ENCODE data around the gene FBXO11.
A peak's percentile ranks its signal among the peaks of the same experiment; 100 is the strongest.

FBXO11 gene

DNA sequence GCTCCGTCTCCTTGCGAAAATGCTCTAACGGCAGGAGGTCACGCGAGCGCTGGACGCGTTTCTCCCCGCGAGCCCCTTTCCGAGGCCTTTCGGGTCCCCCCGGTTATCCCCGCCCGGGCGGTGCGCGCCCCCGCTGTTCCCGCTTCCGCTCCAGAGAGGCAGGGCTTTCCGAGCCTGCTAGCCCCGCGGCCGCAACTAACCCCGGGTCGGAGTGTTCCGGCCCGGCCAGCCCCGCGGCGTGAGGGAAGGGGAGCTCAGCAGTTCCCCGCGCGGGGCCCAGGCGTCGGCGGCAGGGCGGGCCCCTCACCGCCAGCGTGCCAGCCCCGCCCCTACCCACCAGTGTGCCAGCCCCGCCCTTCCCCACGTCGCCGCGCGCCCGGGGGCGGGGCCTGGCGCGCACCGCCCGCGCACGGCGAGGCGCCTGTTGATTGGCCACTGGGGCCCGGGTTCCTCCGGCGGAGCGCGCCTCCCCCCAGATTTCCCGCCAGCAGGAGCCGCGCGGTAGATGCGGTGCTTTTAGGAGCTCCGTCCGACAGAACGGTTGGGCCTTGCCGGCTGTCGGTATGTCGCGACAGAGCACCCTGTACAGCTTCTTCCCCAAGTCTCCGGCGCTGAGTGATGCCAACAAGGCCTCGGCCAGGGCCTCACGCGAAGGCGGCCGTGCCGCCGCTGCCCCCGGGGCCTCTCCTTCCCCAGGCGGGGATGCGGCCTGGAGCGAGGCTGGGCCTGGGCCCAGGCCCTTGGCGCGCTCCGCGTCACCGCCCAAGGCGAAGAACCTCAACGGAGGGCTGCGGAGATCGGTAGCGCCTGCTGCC, 123.4 kb downstream of the FBXO11 start, which contains the start of gene MSH6:
Gene MSH6 (plus strand): TSS at position 475 of the 815 bp plus-strand sequence. CDS start 89 bp downstream, at position 564.
- peak; percentile 84 for DNase-seq

DNA sequence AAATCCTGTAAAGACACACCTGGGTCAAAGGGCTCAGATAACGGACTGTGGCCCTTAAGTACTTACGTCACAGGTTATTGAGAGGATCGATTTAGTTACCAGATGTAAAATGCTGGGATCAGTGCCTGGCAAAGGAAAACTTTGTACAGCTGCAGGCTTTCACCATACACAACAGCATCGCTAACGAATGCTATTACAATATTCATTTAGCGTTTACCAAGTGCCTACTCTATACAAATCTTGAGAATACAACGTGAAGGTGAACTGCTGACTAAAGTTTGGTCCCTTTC, 124.0 kb downstream of the FBXO11 start:
- no peak for DNase-seq

DNA sequence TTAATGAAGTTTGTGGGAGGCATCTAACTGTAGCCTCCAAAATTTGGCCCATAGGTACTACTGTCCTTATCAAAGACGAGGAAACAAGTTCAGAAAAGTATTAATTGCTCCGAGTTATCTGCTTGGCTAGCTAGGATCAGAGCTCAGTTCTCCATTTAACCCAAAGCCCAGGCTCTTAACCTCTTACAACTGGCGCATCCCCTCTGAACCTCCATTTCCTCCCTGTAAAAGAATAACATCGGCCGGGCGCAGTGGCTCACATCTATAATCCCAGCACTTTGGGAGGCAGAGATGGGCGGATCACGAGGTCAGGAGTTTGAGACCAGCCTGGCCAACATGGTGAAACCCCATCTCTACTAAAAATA, 126.9 kb downstream of the FBXO11 start:
- DNase-seq: no peak

DNA sequence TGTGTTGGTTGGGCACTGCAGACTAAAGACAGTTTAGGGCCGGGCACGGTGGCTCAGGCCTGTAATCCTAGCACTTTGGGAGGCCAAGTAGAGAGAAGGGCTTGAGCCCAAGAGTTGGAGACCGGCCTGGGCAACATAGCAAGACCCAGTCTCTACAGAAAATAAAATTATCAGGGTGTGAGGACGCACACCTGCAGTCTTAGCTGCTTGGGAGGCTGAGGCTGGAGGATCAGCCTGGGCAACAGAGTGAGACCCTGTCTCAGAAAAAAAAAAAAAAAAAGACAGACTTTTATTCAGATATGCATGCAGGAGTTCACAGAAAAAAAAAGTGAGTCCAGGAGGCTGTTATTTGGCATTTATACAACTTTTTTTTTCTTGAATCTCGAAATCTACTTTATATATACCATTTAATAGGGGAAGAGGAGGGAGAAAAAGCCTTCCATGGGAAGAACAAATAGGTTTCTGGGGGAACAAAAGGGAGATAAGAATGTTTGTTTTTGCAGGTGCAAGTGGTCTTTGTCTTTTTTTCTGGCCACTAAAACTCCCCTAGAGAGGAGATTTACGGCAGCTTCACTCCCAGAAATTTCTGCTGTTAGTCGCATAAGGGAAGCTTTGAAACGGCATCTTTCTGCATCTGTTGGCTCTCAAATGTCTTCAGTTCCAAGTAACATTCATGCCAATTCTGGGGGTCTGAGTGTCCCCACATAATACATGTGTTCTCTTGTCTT, 127.4 kb downstream of the FBXO11 start:
- no peak for DNase-seq

DNA sequence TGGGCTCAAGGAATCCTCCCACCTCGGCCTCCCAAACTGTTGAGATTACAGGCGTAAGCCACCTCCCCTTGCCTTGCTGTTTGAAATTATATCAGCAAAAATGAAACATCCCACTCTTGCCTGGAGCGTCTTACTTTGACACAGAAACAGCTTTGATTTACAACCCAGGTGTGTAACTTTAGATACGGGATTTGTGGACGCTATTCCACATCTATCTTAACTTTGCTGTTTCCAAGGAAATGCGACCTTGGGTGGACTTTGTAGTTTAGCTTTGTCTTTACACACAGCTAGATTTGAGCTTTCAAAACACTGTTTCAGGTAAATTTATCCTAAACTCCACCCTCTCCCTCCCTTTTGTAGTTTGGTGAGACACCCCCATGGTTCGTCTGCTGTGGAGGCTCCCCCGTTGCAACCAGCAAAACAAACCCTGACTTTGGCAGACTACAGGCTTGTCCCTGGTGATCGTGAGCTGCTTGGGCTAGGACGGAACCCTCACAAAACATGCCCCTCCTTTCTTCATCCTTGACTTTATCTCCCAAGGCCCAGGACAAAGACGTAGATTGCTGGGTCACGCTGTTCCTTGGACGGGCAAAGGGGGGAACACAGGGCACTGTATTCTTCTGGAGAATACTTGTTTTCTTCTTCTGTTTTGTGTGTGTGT, 128.9 kb downstream of the FBXO11 start:
- no peak for DNase-seq

DNA sequence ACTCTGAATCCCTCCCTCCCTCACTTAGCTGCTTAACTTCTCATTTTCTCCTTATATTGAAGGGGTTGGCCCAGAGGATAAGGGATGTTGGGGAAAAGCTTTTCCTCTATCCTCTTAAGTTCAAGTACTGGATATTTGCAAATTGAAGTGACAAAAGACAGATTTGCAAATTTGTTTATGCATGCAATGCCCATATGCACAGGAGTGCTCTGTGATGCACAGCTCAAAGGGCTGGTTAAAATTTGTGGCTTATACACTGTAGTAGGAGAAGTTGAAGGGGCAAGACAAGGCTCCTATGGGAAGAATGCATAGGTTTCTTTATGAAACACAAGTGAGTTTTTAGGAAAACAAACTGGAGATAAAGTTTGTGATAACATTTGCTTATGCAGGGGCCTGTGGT, 131.7 kb downstream of the FBXO11 start:
- no peak for DNase-seq

DNA sequence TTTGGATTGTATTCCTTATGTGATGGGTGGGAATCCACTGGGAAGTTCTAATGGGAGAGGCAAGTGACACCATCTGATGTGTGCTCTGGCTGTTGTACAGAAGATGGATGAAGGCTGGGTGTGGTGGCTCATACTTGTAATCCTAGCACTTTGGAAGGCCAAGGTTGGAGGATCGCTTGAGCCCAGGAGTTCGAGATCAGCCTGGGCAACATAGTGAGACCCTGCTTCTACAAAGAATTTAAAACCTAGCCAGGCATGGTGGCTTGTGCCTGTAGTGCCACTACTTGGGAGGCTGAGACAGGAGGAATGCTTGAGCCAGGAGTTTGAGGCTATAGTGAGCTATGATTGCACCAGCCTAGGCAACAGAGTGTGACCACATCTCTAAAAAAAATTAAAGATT, 134.0 kb downstream of the FBXO11 start:
- no peak for DNase-seq

DNA sequence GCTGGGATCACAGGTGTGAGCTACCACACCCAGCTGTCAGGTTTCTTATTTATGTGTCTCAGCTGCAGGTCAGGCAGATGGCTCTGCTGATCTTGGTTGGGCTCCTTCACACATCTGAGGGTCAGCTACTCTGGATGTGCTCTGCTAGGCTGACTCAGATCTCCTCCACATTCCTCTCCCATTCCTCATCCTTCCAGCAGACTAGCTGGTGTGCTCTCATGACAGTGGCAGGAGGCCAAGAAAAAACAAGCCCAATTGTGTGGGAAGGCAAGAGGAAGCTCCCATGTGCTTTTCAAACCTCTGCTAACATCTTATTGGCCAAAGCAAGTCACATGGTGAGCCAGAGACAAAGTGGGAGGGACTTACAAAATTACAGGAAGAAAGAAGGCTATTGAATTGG, 135.1 kb downstream of the FBXO11 start:
- no peak for DNase-seq

DNA sequence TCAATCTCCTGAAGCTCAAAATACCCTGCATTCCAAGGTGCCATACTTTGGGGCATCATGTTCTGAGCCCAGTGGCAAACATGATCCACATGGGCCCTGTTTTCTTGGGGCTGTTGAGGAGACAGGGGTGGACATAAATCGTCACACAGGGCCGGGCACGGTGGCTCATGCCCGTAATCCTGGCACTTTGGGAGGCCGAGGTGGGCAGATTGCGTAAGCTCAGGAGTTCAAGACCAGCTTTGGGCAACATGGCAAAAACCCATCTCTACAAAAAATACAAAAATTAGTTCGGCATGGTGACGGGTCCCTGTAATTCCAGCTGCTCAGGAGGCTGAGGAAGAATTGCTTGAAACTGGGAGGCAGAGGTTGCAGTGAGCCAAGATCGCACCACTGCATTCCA, 137.0 kb downstream of the FBXO11 start:
- no peak for DNase-seq

DNA sequence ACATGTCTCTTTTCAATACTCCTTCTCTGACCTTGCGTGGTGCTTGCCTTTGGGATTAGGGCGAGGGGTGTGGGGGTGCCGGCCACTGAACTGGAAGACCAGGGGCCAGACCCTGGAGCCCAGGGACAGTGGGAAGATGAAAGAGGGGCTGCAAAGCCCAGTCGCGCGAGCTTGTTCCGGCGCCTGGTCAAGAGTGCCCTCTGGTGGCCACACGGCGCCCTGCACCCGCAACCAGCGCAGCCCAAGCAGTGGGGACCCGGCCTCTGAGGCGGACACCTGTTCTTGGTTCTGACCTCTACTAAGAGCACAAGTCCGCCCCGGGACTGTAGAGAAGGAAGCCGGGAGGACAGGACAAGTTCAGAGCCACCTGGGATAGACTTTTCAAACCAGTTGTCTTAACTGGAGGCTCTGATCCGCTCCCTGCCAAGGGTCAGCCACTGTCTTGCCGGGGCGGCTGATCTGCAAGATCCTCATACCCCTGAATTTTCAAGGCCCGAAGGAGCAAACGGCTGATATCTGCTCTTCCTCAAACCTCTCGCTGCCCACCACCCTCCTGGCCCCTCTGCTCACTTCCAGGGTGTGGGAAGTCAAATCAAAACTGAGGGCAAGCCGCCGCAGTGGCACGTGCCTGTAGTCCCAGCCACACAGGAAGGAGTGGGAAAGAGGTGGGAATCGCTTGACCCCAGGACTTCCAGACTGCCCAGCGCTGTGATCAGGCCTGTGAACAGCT, 138.3 kb downstream of the FBXO11 start:
- DNase-seq: no peak

DNA sequence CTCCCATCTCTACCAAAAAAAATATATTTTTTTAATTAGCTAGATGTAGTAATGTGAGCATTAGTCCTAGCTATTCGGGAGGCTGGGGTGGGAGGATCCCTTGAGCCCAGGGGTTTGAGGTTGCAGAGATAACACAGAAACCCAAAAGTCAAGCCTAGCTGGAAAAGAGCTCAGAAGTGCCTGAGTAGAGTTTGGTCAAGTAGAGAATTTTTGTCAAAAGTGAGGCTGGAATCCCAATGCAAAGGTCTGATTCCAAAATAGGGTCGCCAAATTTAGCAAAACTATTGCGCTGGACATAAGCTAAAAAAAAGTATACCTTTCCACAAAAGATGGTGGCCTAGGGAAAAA, 138.8 kb downstream of the FBXO11 start:
- DNase-seq: no peak

DNA sequence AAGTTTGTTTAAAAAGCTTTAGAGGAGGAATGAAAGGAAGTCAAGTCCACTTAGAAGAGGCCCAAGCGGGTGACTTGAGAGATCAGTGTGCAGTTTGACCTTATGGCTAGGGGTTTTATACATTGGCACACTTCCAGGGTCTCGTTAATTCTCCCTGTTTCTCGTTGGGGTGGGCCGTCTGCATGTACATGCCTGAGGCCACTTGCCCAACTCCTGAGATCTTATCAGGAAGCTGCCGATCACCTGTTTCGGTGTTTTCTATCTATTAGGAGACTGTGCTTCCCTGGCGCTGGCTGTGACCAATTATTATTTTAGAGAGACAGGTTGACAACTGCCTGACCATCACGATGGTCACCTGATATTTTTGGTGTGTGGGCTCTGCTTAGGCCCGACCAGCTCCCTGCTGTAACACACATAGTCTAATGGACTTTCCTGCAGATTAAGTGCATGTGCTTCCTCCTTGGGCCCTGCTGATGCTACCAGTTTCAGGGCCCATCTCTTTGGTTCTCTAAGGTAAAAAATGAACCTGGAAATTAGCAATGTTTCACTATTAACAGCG, 154.4 kb downstream of the FBXO11 start:
- DNase-seq: no peak

DNA sequence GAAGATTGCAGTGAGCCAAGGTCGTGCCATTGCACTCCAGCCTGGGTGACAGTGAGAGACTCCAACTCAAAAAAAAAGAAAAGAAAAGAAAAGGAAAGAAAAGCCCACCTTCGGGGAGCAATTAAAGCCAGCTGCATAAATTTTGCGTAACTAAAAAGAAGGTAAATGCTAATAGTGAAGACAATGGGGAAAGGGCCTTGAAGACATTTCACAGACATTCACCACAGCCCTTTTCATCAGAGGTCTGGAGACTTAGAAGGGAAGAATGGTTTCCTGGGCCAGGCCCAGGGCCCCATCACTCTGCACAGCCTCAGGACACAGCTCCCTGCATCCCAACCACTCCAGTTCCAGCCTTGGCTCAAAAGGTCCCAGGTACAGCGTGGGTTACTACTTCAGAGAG, 158.4 kb downstream of the FBXO11 start:
- no peak for DNase-seq

DNA sequence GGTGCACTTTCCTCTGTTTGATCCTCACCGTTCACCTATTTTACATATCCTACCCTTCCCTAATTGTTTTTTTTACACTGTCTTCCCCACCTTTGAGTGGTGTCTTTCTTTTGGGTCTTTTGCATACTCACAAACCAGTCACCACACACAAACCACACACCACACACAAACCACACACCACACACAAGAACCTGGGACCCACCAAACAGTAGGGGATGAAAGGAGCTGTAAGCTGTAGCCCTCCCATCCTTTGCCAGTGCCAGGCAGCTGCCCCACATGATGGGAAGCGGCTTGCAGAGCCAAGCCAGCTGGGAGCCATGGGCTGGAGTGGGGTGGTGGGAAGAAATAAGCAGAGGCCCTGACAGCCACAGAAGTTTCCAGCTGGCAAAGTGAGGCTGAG, 162.2 kb downstream of the FBXO11 start:
- DNase-seq: no peak

DNA sequence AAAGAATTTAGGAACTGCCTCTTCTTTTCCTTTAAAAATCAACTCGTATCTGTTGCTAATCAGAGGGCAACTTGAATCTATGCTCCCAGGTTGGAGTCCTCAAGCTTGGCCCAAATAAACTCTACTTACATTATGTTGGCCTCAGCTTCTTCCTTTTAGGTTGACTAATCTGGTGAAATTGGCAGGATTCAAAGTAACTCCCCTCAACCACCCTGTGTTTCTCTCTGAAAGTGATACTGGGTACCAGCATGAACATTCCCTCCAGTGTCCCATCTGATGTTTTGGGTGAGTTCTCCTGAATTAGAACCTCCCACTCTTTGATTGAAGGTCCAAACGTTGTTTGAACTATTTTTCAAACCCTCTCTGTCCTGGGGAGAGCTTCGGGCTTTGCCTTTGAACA, 164.7 kb downstream of the FBXO11 start:
- DNase-seq: no peak

DNA sequence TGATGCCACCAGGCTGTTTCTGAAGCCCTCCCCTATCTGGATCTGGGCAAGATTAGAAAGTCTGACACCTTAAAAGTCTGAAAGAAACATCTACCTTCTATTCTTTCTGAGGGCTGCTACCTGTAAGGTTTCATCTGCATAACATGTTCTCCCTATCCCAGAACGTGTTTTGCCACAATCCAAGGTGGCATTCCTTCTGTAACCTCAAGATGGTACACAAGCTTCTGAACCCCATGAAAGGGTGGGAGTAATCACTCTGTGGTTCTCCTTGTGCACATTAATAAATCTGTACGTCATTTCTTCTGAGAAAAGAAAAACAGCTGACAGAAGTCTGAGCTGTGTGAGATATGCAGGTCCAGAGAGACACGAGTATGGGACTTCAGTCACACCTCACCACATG, 165.2 kb downstream of the FBXO11 start:
- no peak for DNase-seq

All from NCI-H526 treated with DMSO at 0.1 percent for 48 hours (cell line).